ENCODE measurements around the gene SP4.
A peak's percentile ranks its signal among the peaks of the same experiment; 100 is the strongest.

Gene SP4

DNA sequence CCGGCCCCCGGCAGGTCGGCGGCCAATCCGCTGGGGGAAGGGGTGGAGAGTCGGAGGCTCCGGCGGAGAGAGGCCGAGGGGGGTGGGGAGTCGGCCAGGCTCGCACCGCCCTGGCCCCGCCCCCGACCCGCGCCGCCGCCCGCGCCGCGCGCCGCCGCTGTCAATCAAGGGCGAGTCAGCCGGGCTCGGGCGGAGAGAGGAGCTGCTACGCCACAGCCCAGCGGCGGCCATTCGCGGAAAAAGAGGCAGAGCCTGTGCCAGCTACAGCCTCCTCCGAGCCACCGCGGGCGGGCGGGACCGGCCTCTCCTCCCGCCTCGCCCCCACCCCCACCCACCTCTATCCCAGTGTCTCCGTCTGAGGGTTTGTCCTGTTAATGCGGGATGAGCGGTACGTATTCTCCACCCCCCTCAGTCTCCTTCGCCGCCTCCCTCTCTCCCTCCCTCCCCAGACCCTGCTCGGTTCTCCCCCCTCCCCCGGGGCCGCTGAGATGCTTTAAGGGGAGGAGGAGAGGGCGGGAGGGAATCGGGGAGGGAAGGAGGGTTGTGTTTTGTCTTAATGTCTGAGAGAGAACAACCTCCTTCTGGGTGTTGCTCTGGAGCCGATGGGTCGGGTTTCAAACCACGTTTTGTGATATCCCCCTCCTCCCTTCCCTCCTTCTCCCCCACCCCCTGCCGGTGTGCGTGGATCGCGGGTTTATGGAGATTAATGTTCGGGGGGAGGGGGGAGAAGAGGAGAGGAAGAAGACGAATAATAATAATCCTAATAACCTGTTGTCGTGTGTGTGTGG lies at the start of gene SP4:
Gene SP4 (plus strand): TSS at position 213 of the 788 bp plus-strand sequence. CDS start 169 bp downstream, at position 382.
- peak; percentile 76 for DNase-seq

DNA sequence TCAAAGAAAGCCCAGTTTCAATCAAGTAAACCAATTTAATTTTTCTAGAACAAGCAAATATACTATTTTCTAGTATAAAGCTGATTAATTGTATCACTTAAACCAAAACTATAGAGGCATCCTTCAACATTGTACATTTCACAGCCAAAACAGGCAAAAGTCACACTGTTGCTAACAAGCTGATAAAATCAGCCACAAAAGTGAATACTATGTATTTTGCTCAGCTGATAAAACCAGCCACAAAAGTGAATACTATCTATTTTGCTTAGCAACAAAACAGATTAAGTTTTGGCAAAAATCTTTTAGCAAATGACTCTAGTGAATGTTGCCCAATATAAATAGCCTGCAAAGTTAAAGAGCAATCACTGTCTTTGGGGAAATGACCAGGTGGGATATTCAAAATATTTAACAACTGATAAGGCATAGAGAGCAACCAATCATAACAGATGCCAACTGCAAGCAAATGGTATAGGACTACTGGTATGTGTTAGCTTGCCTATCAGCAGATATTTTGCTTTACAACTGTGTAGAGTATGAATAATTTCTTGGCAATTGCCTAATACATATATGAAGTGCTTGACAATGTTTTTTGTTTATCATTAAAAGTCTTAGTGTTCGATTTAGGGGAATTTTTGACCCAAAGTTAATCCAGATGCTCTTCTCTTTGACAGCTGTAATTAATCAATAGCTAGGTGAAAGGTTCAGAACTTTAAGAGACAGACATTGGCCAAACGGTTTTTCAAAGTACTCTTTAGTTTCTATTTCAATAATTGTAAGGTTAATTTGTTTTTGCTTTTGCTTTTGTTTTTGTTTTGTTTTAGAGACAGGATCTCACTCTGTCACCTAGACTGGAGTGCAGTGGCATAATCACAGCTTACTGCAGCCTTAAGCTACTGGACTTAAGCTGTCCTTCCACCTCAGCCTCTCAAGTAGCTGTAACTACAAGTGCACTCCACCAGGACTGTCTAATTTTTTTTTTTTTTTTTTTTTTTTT lies 44.4 kb upstream of the SP4 start:
- DNase-seq: no peak

DNA sequence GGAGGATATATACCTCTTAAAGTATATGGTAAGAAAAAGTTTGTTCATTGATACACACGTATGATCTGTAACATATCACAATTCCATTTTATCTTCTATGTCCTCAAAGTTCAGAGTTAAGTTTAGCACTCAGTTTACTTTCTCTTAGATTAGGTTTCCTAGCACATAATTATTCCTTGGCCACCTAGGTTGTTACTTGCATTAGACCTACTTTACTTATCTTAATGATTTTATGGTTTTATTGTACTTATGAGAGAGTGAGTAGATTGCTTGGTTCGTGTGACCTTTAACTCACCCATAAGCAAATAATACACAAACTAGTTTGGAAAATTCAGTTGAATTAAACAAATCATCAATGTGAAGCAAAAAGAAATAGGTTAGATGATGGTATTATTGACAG lies 33.9 kb upstream of the SP4 start:
- DNase-seq: no peak

DNA sequence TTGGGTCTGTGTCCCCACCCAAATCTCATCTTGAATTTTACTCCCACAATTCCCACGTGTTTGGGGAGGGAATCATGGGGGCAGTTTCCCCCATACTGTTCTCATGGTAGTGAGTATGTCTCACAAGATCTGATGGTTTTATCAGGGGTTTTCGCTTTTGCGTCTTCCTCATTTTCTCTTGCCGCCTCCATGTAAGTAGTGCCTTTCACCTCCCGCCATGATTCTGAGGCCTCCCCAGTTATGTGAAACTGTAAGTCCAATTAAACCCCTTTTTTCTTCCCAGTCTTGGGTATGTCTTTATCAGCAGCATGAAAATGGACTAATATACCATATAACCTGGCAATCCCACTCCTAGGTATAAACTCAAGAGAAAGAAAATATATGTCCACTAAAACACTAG lies 25.9 kb upstream of the SP4 start:
- DNase-seq: no peak

DNA sequence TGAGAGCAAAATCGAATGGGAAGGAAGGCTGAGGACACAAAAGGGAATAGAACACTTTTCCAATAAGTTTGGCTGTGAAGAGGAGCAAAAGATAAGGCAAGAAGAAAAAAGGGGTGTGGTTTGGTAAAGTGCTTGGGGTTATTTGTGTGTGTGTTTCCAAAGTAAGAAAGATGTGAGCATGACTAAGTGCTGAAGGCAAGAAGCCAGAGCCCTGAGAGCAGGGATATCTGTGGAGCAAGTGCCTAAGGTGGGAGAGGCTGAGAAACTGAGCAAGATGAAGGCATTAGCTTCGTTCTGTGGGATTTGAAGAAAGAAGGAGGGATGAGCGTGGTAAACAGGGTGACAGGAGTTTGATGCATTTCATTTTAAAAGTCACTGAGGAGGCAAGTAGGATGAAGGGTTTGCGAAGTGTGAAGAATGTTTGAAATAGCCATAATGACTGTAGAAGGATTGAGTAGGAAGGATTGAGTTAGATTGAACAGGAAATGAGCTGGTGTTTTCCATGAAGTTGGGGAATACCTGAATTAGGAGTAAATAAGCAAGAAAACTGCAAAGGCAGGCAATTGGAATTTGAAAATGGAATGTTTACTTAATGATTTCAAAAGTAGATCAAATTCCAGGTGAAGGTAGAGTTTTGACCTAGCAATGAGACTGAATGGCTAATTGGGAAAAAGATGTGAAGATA lies 19.9 kb upstream of the SP4 start:
- DNase-seq: no peak

DNA sequence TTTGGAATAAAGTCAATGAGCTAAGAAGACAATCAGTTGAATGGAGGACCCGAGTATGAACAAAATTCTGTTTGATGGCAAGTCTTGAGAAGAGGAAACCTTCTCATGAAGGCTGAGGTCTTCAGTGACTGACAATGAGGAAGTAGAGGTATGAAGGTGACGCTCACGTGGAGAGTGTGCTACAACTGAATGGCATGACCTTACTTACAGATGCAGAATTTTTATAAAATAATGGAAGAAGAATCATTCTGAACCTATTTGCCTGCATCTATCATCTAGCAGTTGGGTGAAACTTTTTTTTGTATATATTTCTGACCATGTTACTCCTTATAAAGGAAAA lies 19.4 kb upstream of the SP4 start:
- DNase-seq: no peak

DNA sequence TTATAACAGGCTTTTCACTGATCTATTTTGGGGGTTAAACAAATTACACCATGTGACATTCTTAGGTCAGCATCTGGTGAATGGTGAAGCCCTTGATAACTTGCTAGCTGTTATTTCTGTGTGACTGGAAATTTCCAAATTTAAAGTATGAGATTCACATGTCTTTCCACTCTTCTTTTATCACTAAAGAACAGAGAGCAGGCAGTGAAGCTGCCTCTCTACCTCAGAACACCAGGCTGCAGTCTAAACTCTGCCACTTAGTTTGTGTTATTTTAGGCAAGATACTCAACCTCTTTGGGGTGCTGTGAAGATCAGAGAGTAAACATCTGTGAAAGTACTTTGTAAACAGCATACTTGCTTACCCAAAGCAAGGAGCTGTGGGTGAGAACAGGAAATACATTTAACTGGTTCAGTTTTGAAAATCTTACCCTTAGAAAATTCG lies 15.5 kb upstream of the SP4 start:
- DNase-seq: no peak

DNA sequence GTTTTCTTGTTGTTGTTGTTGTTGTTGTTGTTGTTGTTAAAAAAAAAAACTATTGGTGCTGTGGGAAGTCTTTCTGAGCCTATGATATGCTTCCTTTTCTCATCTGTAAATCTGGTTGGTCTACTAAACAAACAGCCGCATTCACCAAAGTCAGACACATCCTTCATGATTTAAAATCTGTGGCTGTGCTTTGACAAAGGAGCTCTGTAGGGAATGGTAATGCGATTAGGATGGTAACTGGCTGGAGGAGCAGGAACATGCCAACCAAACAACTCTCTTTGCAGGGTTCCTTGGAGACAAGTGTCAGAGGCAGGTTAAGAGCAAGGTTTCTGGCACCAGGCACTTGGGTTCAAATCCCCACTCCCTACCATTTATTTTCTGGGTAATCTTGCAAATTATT lies 14.9 kb upstream of the SP4 start:
- DNase-seq: no peak

DNA sequence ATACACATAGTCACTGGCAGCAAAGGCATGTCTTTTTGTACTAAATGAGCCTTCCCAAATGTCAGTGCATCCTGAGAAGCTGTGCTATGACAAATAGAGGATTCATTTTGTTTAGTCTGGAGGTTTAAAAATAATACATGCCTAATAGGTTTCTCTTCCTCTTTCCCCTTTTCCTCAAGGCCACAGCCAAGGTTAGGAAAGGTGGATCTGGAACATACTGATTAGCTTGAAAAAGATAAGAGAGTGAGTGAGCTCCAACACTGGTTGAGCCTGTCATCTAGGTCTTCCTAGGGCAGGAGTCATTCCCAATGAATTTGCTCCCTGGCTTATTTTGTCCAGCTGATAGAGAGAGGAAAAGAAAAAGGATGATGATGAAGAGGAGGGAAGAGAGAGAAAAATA lies 14.4 kb upstream of the SP4 start:
- DNase-seq: no peak

DNA sequence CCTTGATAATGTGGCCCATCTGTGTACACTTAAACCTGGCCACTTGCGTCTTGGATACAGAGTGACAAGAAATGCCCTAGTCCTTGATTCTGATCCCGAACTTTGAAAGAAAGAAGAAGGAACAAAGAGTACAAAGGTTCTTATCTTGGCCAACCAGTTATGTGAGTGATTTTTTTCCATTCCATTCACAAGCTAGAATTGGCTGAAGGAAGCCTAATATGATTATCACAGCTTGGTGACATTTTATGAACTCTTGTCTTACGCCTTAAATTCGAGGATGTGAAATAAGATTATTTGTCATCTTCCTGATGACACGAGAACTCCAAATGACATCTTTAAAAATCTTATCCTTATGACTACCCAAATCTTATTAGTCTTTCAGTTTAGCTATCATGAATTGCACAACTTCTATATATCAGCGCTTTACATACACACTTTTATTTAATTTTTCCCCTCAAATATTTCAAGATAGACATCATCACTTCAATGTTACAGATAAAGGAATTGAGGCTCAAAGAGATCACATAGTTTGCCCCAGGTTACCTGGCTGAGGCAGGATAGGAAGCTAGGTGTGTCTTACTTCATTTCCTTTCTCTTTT lies 13.0 kb upstream of the SP4 start:
- no peak for DNase-seq

DNA sequence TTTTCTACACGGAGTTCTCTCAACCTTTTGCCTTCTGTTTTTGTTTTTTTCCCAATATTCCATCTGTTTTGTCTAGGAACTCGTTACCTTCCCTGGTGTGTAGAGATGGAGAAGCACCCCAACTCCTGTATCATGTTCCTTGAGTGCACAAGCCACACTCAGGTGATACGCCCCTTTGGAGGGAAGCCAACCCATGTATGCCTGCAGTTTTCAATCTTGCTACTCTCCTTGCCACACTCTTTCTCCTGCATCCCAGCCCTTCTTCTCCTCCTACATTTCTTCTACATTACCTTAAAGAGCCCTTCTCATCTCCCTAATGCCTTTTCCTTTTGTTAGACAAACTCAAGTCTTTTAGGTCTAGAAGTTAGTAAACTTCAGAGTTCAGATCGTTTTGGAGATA lies 10.2 kb upstream of the SP4 start:
- DNase-seq: no peak

DNA sequence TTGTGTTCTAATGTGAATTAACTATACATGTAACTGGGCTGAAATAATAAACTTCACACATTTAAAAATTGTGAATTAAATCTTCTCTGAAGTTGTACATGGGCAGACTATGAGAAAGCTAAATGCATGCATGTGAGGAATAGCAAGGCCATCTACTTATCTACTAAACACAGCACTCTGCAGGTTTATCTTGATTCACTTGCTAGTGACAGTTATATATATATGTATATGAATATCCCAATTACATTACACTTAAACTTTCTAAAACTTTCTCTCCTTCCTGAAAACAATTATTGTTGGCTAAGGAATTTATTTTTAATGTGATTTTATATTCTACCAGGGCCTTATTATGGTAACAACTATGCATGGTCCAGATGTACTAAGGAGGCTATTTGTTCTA lies 5.1 kb upstream of the SP4 start:
- no peak for DNase-seq

DNA sequence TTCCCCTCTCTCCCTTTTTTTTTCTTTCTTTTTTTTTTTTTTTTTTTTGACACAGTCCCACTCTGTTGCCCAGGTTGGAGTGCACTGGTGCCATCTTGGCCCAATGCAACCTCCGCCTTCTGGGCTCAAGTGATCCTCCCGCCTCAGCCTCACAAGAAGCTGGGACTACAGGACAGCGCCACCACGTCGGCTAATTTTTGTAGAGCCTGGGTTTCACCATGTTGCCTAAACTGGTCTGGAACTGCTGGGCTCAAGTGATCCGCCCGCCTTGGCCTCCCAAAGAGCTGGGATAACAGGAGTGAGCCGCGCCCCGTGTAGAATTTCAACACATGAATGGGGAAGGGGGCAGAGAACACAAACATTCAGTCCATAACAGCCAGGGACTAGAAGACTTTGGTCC lies 2.6 kb upstream of the SP4 start:
- no peak for DNase-seq

DNA sequence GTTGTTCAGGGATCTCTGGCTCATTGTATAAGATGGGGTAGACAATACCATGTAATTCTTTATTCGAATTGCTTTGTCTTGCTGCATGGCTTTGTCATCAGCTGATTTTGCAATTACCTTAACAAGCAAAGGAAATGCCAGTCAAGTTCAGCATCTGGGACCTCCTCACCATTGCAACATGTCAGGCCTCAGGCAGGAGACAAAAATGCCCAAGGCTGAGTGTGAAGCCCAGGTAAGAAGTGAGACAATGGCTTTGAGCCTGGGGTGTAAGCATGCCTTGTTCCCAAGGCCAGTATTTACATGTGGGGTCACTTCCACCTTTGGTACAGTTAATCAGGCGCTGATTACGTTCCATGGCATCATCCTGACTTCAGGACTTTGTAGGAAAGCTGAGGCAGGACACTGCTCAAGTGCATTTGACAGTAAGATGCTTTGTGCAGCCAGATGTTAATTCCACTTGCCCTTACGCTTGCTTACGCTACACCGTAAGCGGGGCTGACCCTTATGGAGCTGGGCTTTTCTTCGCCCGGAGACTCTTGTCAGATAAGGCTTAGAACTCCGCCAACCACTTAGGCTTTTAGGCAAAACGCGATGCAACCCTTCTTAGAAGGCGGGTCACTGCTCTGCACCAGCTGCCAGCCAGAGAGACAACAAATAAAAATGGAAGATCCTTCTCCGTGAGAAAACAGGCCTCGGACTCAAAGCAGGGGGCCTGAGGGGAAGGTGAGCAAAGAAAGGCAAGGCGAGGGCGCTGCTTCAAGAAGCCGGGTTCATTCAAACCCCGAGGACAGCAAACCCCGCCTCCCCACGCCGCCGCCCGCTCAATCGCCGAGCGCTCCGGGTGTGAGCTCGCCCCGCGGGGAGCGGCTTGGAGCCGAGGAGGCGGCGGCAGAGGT lies 1.3 kb upstream of the SP4 start:
- DNase-seq: no peak

DNA sequence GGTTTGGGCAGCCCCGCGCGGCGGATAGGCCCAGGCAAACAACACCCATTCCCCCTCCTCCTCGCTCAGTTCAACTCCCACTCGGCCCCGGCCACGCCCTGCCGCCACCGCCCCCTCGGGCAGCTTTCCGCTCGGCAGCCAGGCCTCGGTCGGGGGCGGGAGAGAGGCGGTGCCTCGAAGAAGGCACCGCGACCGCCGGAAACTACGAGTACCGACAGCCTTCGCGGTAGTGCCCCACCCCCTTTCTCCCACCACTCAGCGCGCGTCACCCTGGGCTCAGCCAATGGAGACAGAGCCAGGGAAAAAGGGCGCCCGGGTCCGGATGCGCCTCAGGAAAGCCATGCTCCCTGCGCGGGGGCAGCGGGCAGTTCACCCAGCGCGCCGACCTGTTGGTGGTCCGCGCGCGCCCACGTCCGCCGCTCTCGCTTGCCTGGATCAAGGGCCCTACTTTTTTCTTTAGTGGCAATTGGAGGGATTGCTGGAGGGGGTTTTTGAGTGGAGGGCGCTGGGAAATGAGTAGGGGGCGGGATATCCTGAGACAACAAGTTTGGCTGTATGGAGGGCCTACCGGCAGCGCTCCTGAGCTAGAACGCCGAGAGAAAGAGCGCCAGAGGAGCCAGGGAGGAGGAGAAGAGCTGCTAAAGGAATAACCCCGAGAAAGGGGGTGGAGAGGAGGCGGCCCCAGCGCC lies 557 bp upstream of the SP4 start:
- DNase-seq: peak; percentile 92

DNA sequence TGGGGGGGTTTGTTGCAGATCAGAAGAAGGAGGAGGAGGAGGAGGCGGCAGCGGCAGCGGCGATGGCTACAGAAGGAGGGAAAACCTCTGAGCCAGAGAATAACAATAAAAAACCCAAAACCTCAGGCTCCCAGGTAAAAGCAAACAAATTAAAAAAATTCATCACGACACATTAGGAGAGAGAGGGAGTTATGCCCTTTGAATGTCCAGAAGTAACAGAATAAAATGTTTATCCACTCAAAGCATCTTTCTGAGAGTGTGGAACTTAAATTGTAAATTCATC lies 717 bp downstream of the SP4 start:
- DNase-seq: no peak

DNA sequence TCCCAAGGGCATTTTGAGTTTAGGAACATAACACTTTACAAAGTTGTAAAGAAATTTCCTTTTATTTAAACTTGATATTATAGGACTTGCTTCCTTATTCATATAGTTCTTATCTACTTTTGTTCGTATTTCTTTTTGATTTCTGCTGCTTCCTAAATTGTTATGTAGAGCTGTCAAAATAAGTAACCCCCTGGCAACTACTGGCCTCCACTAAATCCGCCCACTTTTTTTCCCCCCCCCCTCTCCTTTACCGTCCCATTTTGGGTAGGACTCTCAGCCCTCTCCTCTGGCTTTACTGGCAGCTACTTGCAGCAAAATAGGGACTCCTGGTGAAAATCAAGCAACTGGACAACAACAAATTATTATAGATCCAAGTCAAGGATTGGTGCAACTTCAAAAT lies 1.1 kb downstream of the SP4 start:
- no peak for DNase-seq

DNA sequence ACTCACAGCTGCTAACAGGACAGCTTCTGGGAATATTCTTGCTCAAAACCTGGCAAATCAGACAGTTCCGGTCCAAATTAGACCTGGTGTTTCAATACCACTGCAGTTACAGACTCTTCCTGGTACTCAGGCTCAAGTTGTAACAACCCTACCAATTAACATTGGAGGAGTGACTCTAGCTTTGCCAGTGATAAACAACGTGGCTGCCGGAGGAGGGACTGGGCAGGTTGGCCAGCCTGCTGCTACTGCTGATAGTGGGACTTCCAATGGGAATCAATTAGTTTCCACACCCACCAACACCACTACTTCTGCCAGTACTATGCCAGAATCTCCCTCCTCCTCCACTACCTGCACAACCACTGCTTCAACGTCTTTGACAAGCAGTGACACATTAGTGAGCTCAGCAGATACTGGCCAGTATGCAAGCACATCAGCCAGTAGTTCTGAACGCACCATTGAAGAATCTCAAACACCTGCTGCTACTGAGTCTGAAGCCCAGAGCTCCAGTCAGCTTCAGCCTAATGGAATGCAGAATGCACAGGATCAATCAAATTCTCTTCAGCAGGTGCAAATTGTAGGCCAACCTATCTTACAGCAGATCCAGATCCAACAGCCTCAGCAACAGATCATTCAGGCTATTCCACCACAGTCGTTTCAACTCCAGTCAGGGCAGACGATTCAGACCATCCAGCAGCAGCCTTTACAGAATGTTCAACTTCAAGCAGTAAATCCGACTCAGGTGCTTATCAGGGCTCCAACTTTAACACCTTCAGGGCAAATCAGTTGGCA lies 2.1 kb downstream of the SP4 start:
- no peak for DNase-seq

DNA sequence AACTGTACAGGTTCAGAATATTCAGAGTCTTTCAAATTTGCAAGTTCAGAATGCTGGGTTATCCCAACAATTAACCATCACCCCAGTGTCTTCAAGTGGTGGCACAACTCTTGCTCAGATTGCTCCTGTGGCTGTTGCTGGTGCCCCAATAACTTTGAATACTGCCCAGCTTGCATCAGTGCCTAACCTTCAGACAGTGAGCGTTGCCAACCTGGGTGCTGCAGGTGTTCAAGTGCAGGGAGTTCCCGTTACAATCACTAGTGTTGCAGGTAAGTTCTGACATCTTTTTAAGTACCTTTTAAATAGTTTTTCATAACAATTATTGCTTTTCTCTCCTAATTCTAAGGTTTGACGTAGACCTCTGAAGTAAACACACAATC lies 2.7 kb downstream of the SP4 start:
- DNase-seq: no peak

DNA sequence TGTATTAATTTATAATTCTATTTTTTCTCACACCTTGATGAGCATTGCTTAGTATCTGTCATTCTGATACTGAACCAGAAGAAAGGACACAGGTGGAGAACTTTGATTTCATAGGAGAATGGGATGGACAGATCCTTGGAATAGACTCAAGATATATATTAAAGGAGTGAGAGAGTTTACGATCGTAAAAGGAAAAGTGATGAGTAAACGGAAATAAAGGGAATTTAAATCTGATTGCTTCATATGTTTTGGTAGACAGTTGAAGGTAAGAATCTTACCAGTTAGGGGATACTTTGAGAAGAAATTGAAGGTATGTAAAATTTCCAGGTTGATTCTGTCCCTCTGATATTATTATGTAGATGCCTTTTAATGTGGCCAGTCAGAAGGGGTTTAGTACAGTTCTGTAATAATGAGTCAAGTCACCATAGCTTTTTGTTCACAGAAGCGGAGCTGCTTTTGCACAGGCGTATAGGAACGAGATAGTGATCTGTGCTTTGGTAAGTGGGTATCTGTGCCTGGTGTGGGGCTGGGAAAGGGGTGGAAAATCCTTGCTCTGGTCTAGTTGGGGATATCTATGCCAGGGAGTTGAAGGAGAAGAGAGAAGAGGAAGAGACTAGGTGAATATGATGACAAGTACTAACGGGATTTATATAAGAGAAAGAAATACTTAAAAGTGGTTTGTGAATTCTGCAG lies 15.4 kb downstream of the SP4 start:
- no peak for DNase-seq

All from NCI-H1436 treated with DMSO at 0.1 percent for 48 hours (cell line).